IPS-15b (cell line): Measurements from ENCODE around the gene TMEM41A.

Experiments used
- H3K27me3 ChIP-seq: one replicate; pipeline ENCODE4 v1.6.1; 2013; ENCODE audit warnings: low read length; ENCODE audit not compliant: control insufficient read depth, insufficient read depth
- H3K36me3 ChIP-seq: one replicate; pipeline ENCODE4 v1.6.1; 2013; ENCODE audit warnings: low read length; ENCODE audit not compliant: control insufficient read depth, insufficient read depth
- H3K4me1 ChIP-seq: one replicate; pipeline ENCODE4 v1.6.1; 2013; ENCODE audit warnings: mild to moderate bottlenecking, low read length; ENCODE audit not compliant: control insufficient read depth, insufficient read depth
- H3K4me3 ChIP-seq: one replicate; pipeline ENCODE4 v1.5.1; 2013; ENCODE audit warnings: low read depth, low read length
- H3K9ac ChIP-seq: one replicate; pipeline ENCODE4 v1.6.1; 2013; ENCODE audit warnings: low read depth, mild to moderate bottlenecking, low read length
- H3K9me3 ChIP-seq: one replicate; pipeline ENCODE4 v1.6.1; 2013; ENCODE audit warnings: mild to moderate bottlenecking, low read length; ENCODE audit not compliant: control insufficient read depth, insufficient read depth

TMEM41A gene

DNA sequence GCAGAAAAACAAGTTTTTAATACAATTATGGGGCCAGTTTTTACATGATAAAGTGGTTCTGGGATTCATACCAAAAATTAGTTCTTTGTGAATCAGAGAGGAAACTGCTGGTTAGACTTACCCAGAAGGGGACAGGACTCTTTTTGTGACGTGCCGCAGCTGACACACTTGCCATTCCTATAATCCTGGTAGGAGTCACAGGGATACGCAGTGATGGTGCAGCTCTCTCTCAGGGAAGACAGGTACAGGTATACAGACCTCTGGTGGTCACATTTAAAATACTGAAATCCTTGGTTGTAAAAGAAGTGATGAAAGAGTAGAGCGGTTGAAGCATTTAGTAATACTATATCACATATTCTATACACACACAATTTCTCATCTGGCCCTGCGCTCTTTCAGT is 20.2 kb upstream of the TMEM41A start:
- no peaks in the 10 kb centered on the region for H3K36me3 ChIP-seq
- H3K4me1 ChIP-seq: no peaks in the 10 kb centered on the region
- no peak overlapping the region for H3K4me3 ChIP-seq
- H3K9ac ChIP-seq: no peak overlapping the region
- no peaks in the 10 kb centered on the region for H3K27me3 ChIP-seq
- H3K9me3 ChIP-seq: no peaks in the 10 kb centered on the region

GRCh38 chr3:185517387-185518130 is 18.7 kb upstream of the TMEM41A start:
- H3K4me3 ChIP-seq: no peak overlapping the region
- H3K27me3 ChIP-seq: no peaks in the 10 kb centered on the region
- H3K9ac ChIP-seq: no peak overlapping the region
- H3K36me3 ChIP-seq: no peaks in the 10 kb centered on the region
- H3K4me1 ChIP-seq: no peaks in the 10 kb centered on the region
- no peaks in the 10 kb centered on the region for H3K9me3 ChIP-seq

- no peaks in the 10 kb centered on the region for H3K4me1 ChIP-seq
- no peaks in the 10 kb centered on the region for H3K36me3 ChIP-seq
- H3K4me3 ChIP-seq: no peak overlapping the region
- no peaks in the 10 kb centered on the region for H3K27me3 ChIP-seq
- no peaks in the 10 kb centered on the region for H3K9me3 ChIP-seq
- no peak overlapping the region for H3K9ac ChIP-seq
These were observed 12.9 kb upstream of the TMEM41A start for GRCh38 chr3:185511711-185512110.

- Histone ChIP-seq H3K4me1 (no peaks in the 10 kb centered on the region), H3K4me3 (no peak overlapping the region), H3K9ac (no peak overlapping the region), H3K27me3 (no peaks in the 10 kb centered on the region), H3K36me3 (no peaks in the 10 kb centered on the region), H3K9me3 (no peaks in the 10 kb centered on the region)
These were observed 9.6 kb upstream of the TMEM41A start for GRCh38 chr3:185508335-185508991.

DNA sequence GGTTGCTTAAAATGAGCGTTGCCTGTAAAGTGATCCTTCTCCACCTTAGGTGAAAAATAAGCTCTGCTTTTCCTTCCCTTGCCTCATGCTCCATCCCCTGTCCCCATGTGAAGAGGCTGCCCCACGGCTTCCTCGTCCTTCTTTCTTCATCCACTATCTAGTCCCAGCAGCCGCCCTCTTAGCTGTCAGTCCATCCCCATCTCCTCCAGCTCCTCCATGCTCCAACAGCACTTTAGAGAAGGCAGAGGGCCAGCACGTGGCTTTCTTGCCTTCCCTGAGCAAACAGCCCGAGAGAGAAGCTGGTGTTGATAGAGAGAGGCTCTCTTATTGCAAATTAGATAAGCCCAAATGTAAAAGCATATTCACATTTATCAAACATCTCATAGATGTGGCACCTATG is 9.0 kb upstream of the TMEM41A start:
- Histone ChIP-seq H3K4me1 (no peaks in the 10 kb centered on the region), H3K27me3 (no peaks in the 10 kb centered on the region), H3K36me3 (no peaks in the 10 kb centered on the region), H3K4me3 (no peak overlapping the region), H3K9ac (no peak overlapping the region), H3K9me3 (no peaks in the 10 kb centered on the region)

DNA sequence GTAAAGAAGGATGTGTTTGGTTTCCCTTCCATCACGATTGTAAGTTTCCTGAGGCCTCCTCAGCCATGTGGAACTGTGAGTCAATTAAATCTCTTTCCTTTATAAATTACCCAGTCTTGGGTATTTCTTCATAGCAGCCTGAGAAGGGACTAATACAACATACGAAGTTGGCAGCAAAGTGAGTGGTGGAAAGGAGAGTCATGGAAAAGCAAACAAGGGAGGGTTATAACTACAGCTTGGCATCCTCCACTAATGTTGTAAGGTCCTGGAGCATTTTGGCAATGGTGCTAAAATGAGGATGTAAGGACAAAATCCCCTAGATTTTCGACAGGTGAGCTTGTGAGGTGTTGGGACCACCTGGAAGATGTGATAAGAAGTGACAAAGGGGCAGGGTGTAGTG is 5.8 kb upstream of the TMEM41A start:
- Histone ChIP-seq H3K36me3 (no peaks in the 10 kb centered on the region), H3K9me3 (no peaks in the 10 kb centered on the region), H3K9ac (no peak overlapping the region), H3K27me3 (no peaks in the 10 kb centered on the region), H3K4me1 (no peaks in the 10 kb centered on the region), H3K4me3 (no peak overlapping the region)

DNA sequence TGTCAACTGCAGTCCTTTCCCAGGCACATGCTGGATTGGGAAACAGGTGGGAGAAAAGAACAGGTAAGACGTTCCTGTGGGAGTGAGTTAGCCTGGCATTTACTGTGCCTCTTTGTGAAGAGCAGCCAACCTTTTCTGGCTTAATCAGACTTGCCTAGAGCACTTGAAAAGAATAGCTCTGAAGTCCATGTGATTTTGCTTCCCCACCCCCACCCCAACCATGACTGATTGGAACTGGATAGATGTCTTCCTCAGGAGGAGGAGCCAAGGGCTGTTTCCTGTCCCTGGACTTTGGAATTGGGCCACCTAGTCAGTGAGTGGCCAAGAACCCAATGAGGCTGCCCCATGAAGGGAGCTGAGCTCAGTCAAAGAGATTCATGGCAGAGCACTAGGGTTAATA is 4.7 kb upstream of the TMEM41A start:
- Histone ChIP-seq H3K36me3 (no peaks in the 10 kb centered on the region), H3K9me3 (no peaks in the 10 kb centered on the region), H3K4me1 (no peaks in the 10 kb centered on the region), H3K27me3 (no peaks in the 10 kb centered on the region), H3K9ac (no peak overlapping the region), H3K4me3 (no peak overlapping the region)

DNA sequence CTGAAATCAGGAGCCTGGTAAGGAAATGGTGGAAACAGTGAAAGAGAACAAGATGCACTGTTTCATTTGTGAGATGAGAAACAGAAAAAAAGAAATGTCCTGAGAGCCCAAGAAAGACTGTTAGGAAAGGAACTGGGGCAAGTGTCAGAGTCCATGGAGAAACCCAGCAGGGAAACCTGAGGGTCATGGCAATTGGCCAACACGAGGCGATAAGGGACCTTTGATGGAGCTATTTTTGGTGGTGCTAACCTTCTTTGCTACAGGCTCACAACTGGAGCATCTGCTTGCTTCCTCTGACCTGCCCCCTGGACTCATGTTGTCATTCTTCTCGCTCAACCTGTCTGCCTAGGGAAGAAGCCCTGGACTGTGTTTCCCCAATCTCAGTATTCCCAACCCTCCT is 4.2 kb upstream of the TMEM41A start:
- Histone ChIP-seq H3K9ac (no peak overlapping the region), H3K36me3 (no peaks in the 10 kb centered on the region), H3K9me3 (no peaks in the 10 kb centered on the region), H3K27me3 (no peaks in the 10 kb centered on the region), H3K4me3 (no peak overlapping the region), H3K4me1 (no peaks in the 10 kb centered on the region)

- no peak overlapping the region for H3K9ac ChIP-seq
- H3K27me3 ChIP-seq: no peaks in the 10 kb centered on the region
- H3K9me3 ChIP-seq: no peaks in the 10 kb centered on the region
- H3K36me3 ChIP-seq: peaks cover 13% of the 10 kb centered on the region
- H3K4me3 ChIP-seq: no peak overlapping the region
- no peaks in the 10 kb centered on the region for H3K4me1 ChIP-seq
These were observed 8.6 kb downstream of the TMEM41A start for GRCh38 chr3:185490241-185490640.

DNA sequence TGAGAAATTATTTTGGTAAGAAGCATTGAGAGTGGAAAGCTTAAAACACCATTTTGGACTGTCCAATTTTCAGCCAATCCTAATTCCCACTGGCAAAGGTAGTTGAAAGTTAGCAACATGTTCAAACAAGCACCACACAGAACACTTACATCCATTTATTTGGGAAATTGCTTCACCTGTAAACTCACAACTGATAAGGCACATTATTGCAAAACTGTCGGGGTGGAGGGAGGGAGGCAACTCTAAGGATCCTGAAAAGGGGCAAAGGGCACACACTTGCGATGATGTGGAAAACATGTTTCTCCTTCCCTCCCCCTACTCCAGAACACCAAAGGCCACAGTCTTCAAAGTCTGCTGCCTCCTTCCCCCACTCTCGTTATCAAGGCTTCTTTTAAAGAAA is 9.4 kb downstream of the TMEM41A start:
- Histone ChIP-seq H3K9me3 (no peaks in the 10 kb centered on the region), H3K9ac (no peak overlapping the region), H3K4me3 (no peak overlapping the region), H3K36me3 (peaks cover 13% of the 10 kb centered on the region), H3K4me1 (no peaks in the 10 kb centered on the region), H3K27me3 (no peaks in the 10 kb centered on the region)

DNA sequence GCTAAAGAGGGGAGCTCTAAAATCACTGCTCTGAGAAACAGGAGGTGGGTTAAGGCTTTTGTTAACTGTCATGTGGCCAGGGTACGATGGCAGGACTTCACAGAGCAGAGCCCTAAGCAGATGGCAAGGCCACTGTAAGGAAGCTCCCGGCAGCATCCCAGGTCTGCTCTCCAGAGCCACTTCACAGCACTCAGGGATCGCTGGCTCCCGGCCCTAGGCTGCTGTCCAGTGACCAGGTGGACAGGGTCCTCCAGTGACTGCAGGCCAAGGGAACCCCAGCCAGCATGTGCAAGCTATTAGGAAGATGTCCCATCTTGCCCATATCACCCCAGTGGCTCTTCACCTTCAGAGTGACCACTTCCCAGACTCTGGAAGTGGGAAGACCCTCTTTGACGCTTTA is 10.4 kb downstream of the TMEM41A start:
- H3K4me1 ChIP-seq: no peaks in the 10 kb centered on the region
- H3K4me3 ChIP-seq: no peak overlapping the region
- H3K9me3 ChIP-seq: no peaks in the 10 kb centered on the region
- no peak overlapping the region for H3K9ac ChIP-seq
- H3K27me3 ChIP-seq: no peaks in the 10 kb centered on the region
- peaks cover 8% of the 10 kb centered on the region for H3K36me3 ChIP-seq

DNA sequence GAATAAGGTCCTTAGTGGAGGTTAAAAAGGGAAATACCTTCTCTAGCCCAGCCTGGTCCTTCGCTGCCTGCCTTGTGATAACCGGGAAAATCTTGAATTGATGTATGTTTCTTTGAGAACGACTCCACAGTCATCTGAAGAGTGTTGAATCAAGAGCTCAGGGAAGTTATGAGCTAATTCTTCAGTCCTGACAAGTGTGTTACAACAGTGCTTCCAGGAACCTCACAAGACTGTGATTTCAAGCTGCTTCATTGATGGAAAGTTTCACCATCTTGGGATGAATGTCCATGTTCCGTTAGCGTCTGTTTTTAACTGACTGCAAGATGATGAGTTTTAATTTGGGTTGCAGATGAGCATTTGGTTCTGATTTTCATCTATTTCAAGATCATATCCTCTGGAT is 12.4 kb downstream of the TMEM41A start:
- no peaks in the 10 kb centered on the region for H3K27me3 ChIP-seq
- H3K9me3 ChIP-seq: no peaks in the 10 kb centered on the region
- no peak overlapping the region for H3K4me3 ChIP-seq
- peaks cover 11% of the 10 kb centered on the region for H3K36me3 ChIP-seq
- H3K4me1 ChIP-seq: no peaks in the 10 kb centered on the region
- H3K9ac ChIP-seq: no peak overlapping the region
